HG03460 (cell line): ENCODE results near the gene SPTB.
A peak's percentile ranks its signal among the peaks of the same experiment; 100 is the strongest.

Experiments used
- ATAC-seq: cut with Tn5 transposase; IDR thresholded peaks from one replicate; pipeline ENCODE4 v1.9.1; 2021; ENCODE audit not compliant: unreplicated experiment

The SPTB gene

GRCh38 chr14:64855721-64856528, 23.8 kb downstream of the SPTB start:
- ATAC-seq, result no peak

GRCh38 chr14:64850369-64851137, 29.2 kb downstream of the SPTB start:
- ATAC-seq, result no peak

DNA sequence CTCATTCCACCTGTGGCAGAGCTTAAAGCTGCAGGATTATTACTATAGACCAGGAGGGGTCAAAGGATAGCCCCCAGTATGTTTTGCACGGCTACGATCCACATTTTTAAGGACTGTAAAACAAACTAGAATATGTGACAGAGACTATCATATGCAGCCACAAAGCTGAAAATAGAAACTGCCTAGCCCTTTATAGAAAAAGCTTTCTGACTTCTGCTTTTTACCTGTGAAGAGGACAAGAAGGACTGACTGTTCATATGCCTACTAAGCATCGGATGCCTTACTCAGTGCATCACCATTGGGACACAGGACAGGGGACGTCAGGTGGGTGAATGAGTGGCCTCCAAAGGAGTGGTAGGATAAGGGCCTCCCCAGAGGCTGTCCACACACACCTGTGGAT, 29.8 kb downstream of the SPTB start:
- no peak for ATAC-seq

DNA sequence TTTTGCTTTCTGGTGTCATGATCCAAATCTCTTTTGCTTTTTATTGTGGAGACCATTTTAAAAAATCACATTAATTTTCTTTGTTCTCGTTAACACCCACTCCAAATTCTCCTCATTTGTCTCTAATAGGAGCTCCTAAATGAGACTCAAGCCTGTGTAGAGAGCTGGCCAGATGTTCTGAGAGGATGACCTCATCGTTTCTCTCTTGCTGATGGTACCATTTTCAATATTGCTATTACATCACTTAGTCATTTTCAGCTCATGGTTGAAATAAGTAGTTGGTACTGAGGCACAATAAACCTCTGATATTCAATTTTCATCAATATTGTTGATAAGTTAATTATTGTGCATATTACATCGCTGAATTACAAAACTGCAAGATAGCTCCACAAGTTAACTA, 31.5 kb downstream of the SPTB start:
- ATAC-seq, result no peak

DNA sequence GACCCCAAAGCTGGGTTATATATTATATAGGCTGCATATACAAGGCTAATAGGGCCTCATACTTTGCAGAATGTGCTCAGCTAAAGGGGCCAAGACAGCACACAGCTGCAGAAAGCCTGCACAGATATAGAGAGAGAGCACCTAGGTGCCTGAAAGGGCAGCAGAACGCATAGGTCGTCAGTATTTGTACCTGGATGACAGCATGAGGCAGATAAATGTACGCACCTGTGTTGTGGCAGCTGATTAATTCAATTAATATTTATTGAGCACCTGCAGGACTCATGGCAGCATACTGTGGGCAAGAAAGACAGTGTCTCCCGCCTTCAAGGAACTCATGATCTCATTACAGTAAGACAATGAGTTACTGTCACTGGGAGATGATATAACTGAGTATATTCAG, 33.4 kb downstream of the SPTB start:
- no peak for ATAC-seq

GRCh38 chr14:64845878-64846277, 33.8 kb downstream of the SPTB start:
- no peak for ATAC-seq

DNA sequence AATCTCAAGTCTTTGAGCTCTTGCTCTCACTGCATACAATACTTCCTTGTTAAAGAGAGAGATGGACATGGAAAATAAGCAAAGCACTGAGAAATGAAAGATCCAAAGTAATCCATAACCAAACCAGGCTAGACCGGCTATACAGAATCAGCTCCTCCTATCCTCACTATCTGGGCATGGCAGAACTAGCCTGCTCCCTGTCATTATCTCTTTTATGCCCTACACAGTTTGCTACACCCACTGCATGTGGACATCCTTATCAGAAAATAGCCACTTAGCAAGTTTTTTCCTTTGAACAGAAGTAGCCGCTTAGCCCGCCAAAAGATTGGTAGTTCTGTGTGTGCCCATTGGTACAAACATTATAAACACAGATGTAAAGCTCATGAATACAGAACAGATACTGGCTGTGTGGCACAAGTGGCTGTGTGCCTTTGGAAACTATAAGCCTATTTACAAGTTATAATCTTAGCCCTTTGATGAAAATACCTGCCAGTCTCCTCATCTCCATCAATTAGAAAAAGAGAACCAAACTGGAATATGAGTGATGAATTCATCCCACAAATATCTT, 34.7 kb downstream of the SPTB start:
- no peak for ATAC-seq

DNA sequence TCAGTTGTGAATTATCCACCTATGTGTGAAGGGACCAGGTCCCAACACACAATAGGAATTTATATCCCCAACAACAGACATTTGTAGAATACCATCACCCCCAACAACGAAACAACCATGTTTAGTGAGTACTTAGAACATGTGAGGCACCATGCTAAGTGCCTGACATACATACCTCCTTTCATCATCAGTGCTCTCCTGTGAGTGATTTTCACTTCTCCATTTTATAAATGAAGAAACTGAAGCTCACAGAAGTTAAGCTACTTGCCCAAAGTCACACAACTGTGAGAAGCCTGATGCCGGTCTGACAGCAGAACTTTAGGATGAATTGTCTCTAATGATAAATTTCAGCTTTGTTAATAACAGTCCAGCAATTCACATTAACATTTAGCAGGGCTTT, 35.4 kb downstream of the SPTB start:
- peak; percentile 68 for ATAC-seq

DNA sequence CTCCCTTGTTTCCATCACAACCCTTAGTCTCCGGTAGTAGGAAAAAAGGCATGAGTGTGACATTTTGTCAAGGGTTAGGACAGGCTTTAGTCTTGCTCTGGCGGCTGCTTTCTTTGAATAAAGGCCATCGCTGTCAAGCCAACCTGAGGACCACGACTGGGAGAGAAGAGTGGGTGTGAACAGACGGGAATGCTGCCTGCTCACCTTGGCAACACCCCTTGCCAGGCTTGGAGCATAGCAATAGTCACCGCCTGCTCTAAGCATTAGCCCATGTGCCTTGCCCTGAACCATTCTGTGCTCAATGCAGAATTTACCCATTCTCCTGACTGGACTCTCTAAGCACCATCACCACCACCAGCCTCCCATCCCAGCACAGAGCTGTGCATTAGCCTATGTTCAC, 36.2 kb downstream of the SPTB start:
- no peak for ATAC-seq

GRCh38 chr14:64841772-64842750, 37.6 kb downstream of the SPTB start:
- no peak for ATAC-seq

DNA sequence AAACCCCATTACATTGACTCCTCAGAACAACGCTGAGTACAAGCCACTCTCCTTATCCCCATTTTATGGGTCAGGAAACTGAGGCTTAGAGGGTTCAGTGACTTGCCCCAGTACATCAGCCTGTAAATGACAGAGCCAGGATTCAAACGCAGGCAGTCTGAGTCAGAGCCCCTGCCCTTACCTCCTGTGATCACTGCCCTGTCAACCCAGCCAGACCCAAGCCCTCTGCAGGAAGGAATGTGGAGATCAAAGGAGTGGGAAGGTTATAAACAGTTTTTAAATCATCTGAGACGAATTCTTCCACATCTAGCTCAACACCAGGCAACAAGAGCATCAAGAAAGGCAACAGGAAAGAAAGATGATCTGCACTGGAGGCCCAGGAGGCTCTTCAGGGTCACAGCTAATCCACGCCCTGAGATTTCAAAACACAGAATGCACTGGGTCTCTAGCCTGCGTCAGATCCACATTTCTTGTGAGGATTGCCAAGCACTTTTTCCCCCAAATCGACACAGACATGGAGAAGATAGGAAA, 38.5 kb downstream of the SPTB start:
- no peak for ATAC-seq

DNA sequence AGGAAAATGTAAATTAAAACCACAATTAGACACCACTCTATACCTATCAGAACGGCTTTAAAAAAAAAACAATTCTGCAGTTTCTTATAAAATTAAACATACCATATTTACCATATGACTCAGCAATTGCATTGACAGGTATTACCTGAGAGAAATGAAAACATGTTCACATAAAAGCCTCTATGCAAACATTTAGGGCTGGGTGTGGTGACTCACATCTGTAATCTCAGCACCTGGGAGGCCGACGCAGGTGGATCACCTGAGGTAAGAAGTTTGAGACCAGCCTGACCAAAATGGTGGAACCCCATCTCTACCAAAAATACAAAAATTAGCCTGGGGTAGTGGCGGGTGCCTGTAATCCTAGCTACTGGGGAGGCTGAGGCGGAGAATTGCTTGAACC, 41.1 kb downstream of the SPTB start:
- no peak for ATAC-seq

DNA sequence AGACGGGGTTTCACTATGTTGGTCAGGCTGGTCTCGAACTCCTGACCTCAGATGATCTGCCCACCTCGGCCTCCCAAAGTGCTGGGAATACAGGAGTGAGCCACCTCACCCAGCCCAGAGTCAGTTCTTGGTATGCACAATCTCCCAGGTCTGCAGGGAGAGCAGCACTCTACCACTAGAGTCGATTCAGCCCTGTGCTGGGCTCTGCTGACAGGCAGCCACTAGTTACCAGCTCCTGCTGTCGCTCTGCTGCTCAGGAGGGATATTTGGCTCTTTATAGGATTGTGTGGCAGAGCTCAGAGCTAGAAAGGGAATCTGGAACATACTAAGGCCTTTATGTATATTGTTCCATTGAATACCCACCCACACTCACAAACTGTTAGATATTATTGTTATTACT, 44.3 kb downstream of the SPTB start:
- ATAC-seq, result no peak

GRCh38 chr14:64834965-64835364, 44.7 kb downstream of the SPTB start:
- ATAC-seq, result no peak

- no peak for ATAC-seq
Observed at GRCh38 chr14:64831419-64831818, 48.3 kb downstream of the SPTB start.

- ATAC-seq, result no peak
Observed at GRCh38 chr14:64830961-64831360, 48.7 kb downstream of the SPTB start.

DNA sequence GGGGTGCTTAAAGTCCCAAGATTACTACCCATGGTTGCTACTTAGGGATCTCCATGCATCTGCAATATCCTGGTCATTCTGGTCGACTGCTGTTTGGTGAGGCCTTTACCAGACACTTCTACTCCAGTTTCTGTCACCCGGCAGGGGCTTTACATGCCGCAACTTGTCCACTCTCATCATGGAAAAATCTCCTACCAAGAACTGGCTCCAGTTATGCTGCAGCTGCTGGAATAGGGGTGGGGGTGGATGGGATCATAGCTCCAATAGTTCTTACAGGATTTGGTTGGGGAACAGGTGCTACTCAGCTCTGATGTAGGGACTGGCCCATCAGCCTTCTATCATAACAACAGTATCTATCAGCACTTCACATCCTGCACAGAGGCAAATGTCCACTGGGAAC, 51.6 kb downstream of the SPTB start:
- no peak for ATAC-seq

GRCh38 chr14:64826845-64827244, 52.9 kb downstream of the SPTB start:
- no peak for ATAC-seq

GRCh38 chr14:64826333-64826732, 53.4 kb downstream of the SPTB start:
- ATAC-seq, result no peak

DNA sequence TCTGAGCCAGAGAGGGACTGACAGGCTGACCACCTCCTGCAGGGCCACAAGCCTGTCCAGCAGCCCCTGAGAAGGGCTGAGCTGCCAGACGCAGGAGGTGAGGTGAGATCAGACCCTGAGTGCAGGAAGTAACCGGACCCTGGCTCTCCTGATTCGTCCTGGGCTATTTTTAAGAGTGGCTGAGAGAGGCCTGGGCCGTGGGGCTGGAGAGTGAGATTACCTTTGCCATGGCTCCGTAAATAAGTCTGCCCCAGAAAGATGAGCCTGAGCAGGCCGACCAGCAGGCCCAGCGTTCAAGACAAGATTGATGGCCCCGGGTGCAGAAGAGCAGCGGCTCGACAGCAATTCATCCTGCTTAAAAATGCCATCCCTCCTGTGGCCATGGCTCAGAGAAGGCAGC, 54.2 kb downstream of the SPTB start:
- ATAC-seq, result no peak

- ATAC-seq, result no peak
Observed at GRCh38 chr14:64825006-64825405, 54.7 kb downstream of the SPTB start.
